ENCODE results near the gene MELTF.

The MELTF gene

GRCh38 chr3:196966526-196967401 is 62.9 kb downstream of the MELTF start:
- no peak for DNase-seq

GRCh38 chr3:196965804-196966173 is 63.8 kb downstream of the MELTF start:
- DNase-seq: no peak

GRCh38 chr3:196965112-196965803 is 64.4 kb downstream of the MELTF start:
- no peak for DNase-seq

- DNase-seq: no peak
Observed at GRCh38 chr3:196963631-196963953, 66.0 kb downstream of the MELTF start.

GRCh38 chr3:196962930-196963630 is 66.5 kb downstream of the MELTF start:
- no peak for DNase-seq

- DNase-seq: peak; percentile 84
Observed at GRCh38 chr3:196962108-196962929, 67.3 kb downstream of the MELTF start.

GRCh38 chr3:196954832-196955231 is 74.8 kb downstream of the MELTF start:
- DNase-seq: no peak

Measured in NCI-H524 treated with DMSO at 0.1 percent for 48 hours (cell line).